ENCODE measurements around the gene MTMR3. TPM values are rescaled to one million over a fixed set of nuclear protein-coding genes. Genes with fewer than 3 reads are reported as not detected.

MTMR3 gene
- polyA plus RNA-seq, 2 of the 4 experiments (the other 2 are of a cell fraction), result 7.4 to 18.8 TPM

DNA sequence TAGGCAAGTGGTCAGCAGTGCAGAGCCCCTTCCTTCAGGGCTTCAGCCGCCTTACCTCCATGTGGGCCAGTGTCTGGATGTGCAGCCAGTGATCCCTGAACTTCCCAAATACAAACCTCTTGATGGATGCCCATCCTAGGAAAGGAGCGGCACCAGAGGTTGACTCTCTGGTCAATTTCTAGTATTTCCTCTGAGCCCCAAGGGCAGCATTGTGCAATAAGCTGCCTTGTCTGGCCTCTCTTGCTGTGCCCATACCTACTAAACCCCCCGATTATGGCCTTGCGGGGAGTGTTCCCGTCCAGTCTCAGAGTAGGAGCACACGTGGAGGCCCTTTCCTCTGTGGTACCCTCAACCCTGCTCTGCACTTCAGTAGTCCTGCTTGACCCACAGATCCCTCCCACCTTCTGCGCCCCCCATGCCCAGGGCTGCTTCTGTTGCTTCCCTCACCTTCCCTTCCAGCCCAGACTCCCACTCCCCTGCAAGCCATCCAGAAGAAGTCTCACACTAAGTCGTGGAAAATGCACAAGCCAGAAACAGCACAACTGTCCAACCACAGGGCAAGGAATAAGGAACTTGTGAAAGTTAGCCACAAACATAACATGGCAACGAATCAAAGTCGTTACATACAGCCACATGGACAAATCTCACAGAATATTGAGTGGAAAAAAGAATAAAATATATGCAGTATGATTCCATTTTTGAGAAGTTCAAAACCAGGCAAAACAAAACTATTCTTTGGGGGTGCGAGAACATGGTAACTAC lies 157.7 kb downstream of the MTMR3 start:
- TF ChIP-seq ZSCAN20 (CRISPR knock-in tag; IDR thresholded peaks at IDR 0.05) (no peak), JUNB (IDR thresholded peaks at IDR 0.05) (no peak), E2F6 (IDR thresholded peaks at IDR 0.05; ENCODE audit: borderline replicate concordance, low read depth) (no peak), HOXB5 (CRISPR knock-in tag; IDR thresholded peaks at IDR 0.05) (no peak), HOXA7 (CRISPR knock-in tag; IDR thresholded peaks at IDR 0.05) (no peak), MAZ (IDR thresholded peaks at IDR 0.05; ENCODE audit: borderline replicate concordance, low read depth, low read length) (no peak), CTCF (IDR thresholded peaks at IDR 0.05) (no peak), ZC3H11A (IDR thresholded peaks at IDR 0.05) (no peak), HDAC2 (IDR thresholded peaks at IDR 0.05) (no peak), HES2 (IDR thresholded peaks at IDR 0.05) (no peak), JUN (IDR thresholded peaks at IDR 0.05) (no peak), RAD21 (conservative IDR thresholded peaks at IDR 0.05 in 1 of 2, IDR thresholded peaks at IDR 0.05 in 1 of 2) (no peak), PHF8 (IDR thresholded peaks at IDR 0.05; ENCODE audit: borderline replicate concordance, low read depth) (no peak), SREBF2 (IDR thresholded peaks at IDR 0.05) (no peak), ATOH8 (CRISPR knock-in tag; IDR thresholded peaks at IDR 0.05; ENCODE audit: low read depth) (no peak)
- TF ChIP-seq, protein P1, sequence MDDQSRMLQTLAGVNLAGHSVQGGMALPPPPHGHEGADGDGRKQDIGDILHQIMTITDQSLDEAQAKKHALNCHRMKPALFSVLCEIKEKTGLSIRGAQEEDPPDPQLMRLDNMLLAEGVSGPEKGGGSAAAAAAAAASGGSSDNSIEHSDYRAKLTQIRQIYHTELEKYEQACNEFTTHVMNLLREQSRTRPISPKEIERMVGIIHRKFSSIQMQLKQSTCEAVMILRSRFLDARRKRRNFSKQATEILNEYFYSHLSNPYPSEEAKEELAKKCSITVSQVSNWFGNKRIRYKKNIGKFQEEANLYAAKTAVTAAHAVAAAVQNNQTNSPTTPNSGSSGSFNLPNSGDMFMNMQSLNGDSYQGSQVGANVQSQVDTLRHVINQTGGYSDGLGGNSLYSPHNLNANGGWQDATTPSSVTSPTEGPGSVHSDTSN (IDR thresholded peaks at IDR 0.05), result no peak
- Histone ChIP-seq H3K4me3 (no peak overlapping the region), H3K9me3 (no peaks in the 10 kb centered on the region), H3K4me1 (peaks cover 19% of the 10 kb centered on the region), H3K27ac (no peak overlapping the region), H3K4me2 (no peak overlapping the region)
- POLR2A ChIA-PET, result no interaction called here
- ATAC-seq (no peak), FAIRE-seq (no peak), DNase-seq (ENCODE audit: low read depth in 1 of 2, low spot score in 1 of 2) (no peak)
- 78% methylated on average over 10 of the region's 11 CpGs for WGBS (ENCODE audit: missing lambda C conversion rate)
- CTCF ChIA-PET, result interaction anchor here (1.0 kb wide), 1 partner anchor 35 kb away, joined by 3 read pairs; no protein-coding TSS in a partner anchor

- H3K4me1 ChIP-seq, result peaks cover 19% of the 10 kb centered on the region
- no peak overlapping the region for H3K27ac ChIP-seq
- H3K9me3 ChIP-seq, result no peaks in the 10 kb centered on the region
- DNase-seq (ENCODE audit: low read depth in 1 of 2, low spot score in 1 of 2), result no peak
- ATAC-seq, result no peak
- CTCF ChIA-PET, result interaction anchor here (0.6 kb wide), 1 partner anchor 212 kb away, joined by 3 read pairs; no protein-coding TSS in a partner anchor
- 72% methylated on average over 2 of the region's 2 CpGs for WGBS (ENCODE audit: missing lambda C conversion rate)
- no peak for FAIRE-seq
- no peak overlapping the region for H3K4me2 ChIP-seq
- no peak overlapping the region for H3K4me3 ChIP-seq
- TF ChIP-seq CBX8 (IDR thresholded peaks at IDR 0.05) (no peak), TP53 (CRISPR knock-in tag; IDR thresholded peaks at IDR 0.05) (no peak), BHLHE40 (IDR thresholded peaks at IDR 0.05; ENCODE audit: low read depth, low read length) (no peak), ZSCAN20 (CRISPR knock-in tag; IDR thresholded peaks at IDR 0.05) (no peak), REST (IDR thresholded peaks at IDR 0.05) (no peak), FOSB (CRISPR knock-in tag; IDR thresholded peaks at IDR 0.05) (no peak), EP300 (IDR thresholded peaks at IDR 0.05) (no peak), HOXB13 (CRISPR knock-in tag; IDR thresholded peaks at IDR 0.05; ENCODE audit: low read depth) (no peak), ZNF302 (CRISPR knock-in tag; IDR thresholded peaks at IDR 0.05) (no peak), ESRRA (IDR thresholded peaks at IDR 0.05; ENCODE audit: borderline replicate concordance, low read length) (no peak), FOSL2 (IDR thresholded peaks at IDR 0.05) (no peak), FOSL2 (CRISPR knock-in tag; IDR thresholded peaks at IDR 0.05) (no peak), TFCP2L1 (CRISPR knock-in tag; IDR thresholded peaks at IDR 0.05) (no peak), HES2 (IDR thresholded peaks at IDR 0.05) (no peak)
- POLR2A ChIA-PET, result no interaction called here
Measured at GRCh38 chr22:30041475-30041874, 158.5 kb downstream of the MTMR3 start.

All from A549 (cell line).